HCT116 (cell line): ENCODE measurements around the gene AIRE. TPM values are rescaled to one million over a fixed set of nuclear protein-coding genes. Genes with fewer than 3 reads are reported as not detected.

ENCODE experiments used
- ATAC-seq: fragments of 200-7000 bp; cut with Tn5 transposase; 2 replicates; pipeline ENCODE4 v1.9.1; 2020; ENCODE audit warnings: mild to moderate bottlenecking, moderate library complexity
- BruUV-seq: library from RNA; stranded (reverse); fragments of 400-500 nt; replicated peaks from 2 replicates; lab custom pipeline; 2021; lab: Mats Ljungman, UMichigan
- CTCF ChIA-PET: fragments of 300-600 bp; sonication (Branson Sonifier 250); formaldehyde crosslinking; loops from one replicate; lab custom pipeline; 2021; ENCODE audit warnings: antibody characterized with exemption; lab: Charles Lee
- POLR2A ChIA-PET: fragments of 300-600, 350-600 bp; sonication (Branson Sonifier 250); formaldehyde crosslinking; loops from one replicate; lab custom pipeline; 2021; ENCODE audit warnings: antibody characterized with exemption; lab: Charles Lee
- RAD21 ChIA-PET, 2 experiments: fragments of 300-600 bp; sonication (Branson Sonifier 250); formaldehyde crosslinking; loops; one replicate each; lab custom pipeline; 2023; ENCODE audit warnings: low total read pairs in 2 of 2; ENCODE audit not compliant: uncharacterized antibody in 2 of 2, unreplicated experiment in 2 of 2, low non-redundant PET in 1 of 2; lab: Charles Lee
- DNase-seq: peaks from one replicate; pipeline ENCODE4 v3.0.0-alpha.2; 2010; ENCODE audit warnings: low read depth, low spot score
- H2AFZ ChIP-seq: fragments of 200-600 bp; shearing (Covaris generic), sonication (generic); 2 replicates; pipeline ENCODE4 v1.6.1; 2017; ENCODE audit warnings: low read depth, mixed run types, mixed read lengths, antibody characterized with exemption, low read length; ENCODE audit not compliant: poor library complexity, severe bottlenecking
- H3K27ac ChIP-seq: 2 replicates; pipeline ENCODE4 v1.5.1; 2012; ENCODE audit warnings: low read depth, low read length
- H3K27me3 ChIP-seq: fragments of 200-600 bp; sonication (generic); 2 replicates; pipeline ENCODE4 v1.6.1; 2016; ENCODE audit warnings: mixed run types, low read length, mixed read lengths; ENCODE audit not compliant: insufficient read depth
- H3K36me3 ChIP-seq, 2 experiments: fragments of 200-500 bp in 1 of 2; fragments of 200-600 bp in 1 of 2; sonication (Bioruptor generic) in 1 of 2; sonication (generic) in 1 of 2; 2 replicates each; pipeline versions ENCODE4 v1.5.1 to v1.6.1; 2014 to 2016; ENCODE audit warnings: low read length in 2 of 2, inconsistent platforms in 1 of 2, mixed read lengths in 1 of 2, mixed run types in 1 of 2; ENCODE audit not compliant: insufficient read depth in 2 of 2, control insufficient read depth in 1 of 2
- H3K4me1 ChIP-seq, 2 experiments: fragments of 200-600 bp in 1 of 2; sonication (generic) in 1 of 2; 2 replicates each; pipeline versions ENCODE4 v1.5.1 to v1.6.1; 2012 to 2017; ENCODE audit warnings: low read length in 2 of 2, inconsistent platforms in 1 of 2, mild to moderate bottlenecking in 1 of 2, mixed read lengths in 1 of 2, mixed run types in 1 of 2, moderate library complexity in 1 of 2; ENCODE audit not compliant: insufficient read depth in 2 of 2, control insufficient read depth in 1 of 2
- H3K4me2 ChIP-seq: fragments of 200-600 bp; sonication (generic); 2 replicates; pipeline ENCODE4 v1.6.1; 2017; ENCODE audit warnings: mixed run types, low read length, mixed read lengths
- H3K4me3 ChIP-seq, 2 experiments: fragments of 200-600 bp in 1 of 2; sonication (generic) in 1 of 2; replicated peaks in 1 of 2; 2 replicates each; pipeline ENCODE4 v1.5.1; 2011 to 2016; ENCODE audit warnings: low read length in 2 of 2, control low read depth in 1 of 2, low read depth in 1 of 2, mild to moderate bottlenecking in 1 of 2, mixed read lengths in 1 of 2, mixed run types in 1 of 2
- H3K79me2 ChIP-seq: fragments of 200-600 bp; sonication (generic); 2 replicates; pipeline ENCODE4 v1.6.1; 2017; ENCODE audit warnings: mild to moderate bottlenecking, mixed run types, low read length, moderate library complexity, mixed read lengths; ENCODE audit not compliant: insufficient read depth
- H3K9ac ChIP-seq: fragments of 200-600 bp; sonication (generic); 2 replicates; pipeline ENCODE4 v1.6.1; 2016; ENCODE audit warnings: low read length, mixed read lengths
- H3K9me2 ChIP-seq: fragments of 200-600 bp; sonication (generic), shearing (Covaris generic); 2 replicates; pipeline ENCODE4 v1.6.1; 2017; ENCODE audit warnings: mixed run types, mild to moderate bottlenecking, moderate library complexity; ENCODE audit not compliant: insufficient read depth
- H3K9me3 ChIP-seq, 2 experiments: fragments of 200-500 bp in 1 of 2; fragments of 200-600 bp in 1 of 2; sonication (Bioruptor generic) in 1 of 2; sonication (generic) in 1 of 2; 2 replicates each; pipeline ENCODE4 v1.6.1; 2014 to 2017; ENCODE audit warnings: low read length in 2 of 2, mixed read lengths in 2 of 2, inconsistent platforms in 1 of 2, low read depth in 1 of 2, mild to moderate bottlenecking in 1 of 2, mixed run types in 1 of 2, moderate library complexity in 1 of 2; ENCODE audit not compliant: control insufficient read depth in 1 of 2, insufficient read depth in 1 of 2
- H4K20me1 ChIP-seq: fragments of 200-600 bp; sonication (generic), shearing (Covaris generic); 2 replicates; pipeline ENCODE4 v1.6.1; 2017; ENCODE audit warnings: mixed run types, mild to moderate bottlenecking, moderate library complexity; ENCODE audit not compliant: insufficient read depth
- EGR1 ChIP-seq: IDR thresholded peaks from 2 replicates; pipeline ENCODE4 v1.6.1; 2012; ENCODE audit warnings: low read depth
- POLR2AphosphoS5 ChIP-seq: IDR thresholded peaks from 2 replicates; pipeline ENCODE4 v1.6.1; 2011; ENCODE audit warnings: mild to moderate bottlenecking, low read depth, low read length, moderate library complexity
- RAD21 ChIP-seq: IDR thresholded peaks from 2 replicates; pipeline ENCODE4 v1.6.1; 2012; ENCODE audit warnings: low read depth, mild to moderate bottlenecking
- SP1 ChIP-seq: IDR thresholded peaks from 2 replicates; pipeline ENCODE4 v1.6.1; 2012; ENCODE audit warnings: low read depth
- ZNF274 ChIP-seq: fragments of 200-500 bp; sonication (Bioruptor generic); IDR thresholded peaks from 2 replicates; pipeline ENCODE4 v1.6.1; 2014; ENCODE audit warnings: mild to moderate bottlenecking, low read depth, low read length, inconsistent platforms
- intact Hi-C: fragments of 100-400 bp; cut with micrococcal nuclease; formaldehyde crosslinking; loops from 2 replicates; pipeline ENCODE4 v1.10.0; 2022
- total RNA-seq: library from RNA; stranded (reverse); gene quantifications from one replicate; pipeline ENCODE4 v1.2.1, GENCODE V29; 2021; ENCODE audit not compliant: unreplicated experiment

Gene AIRE
- total RNA-seq, 1 experiment from 2014 or later = not detected

GRCh38 chr21:44320847-44321246, 35.2 kb downstream of the AIRE start:
- CTCF ChIA-PET = no interaction called here
- intact Hi-C loops = no loop called here
- POLR2A ChIA-PET = no interaction called here
- Histone ChIP-seq H4K20me1 (no peaks in the 10 kb centered on the region), H3K27ac (no peak overlapping the region), H3K4me3 (no peak overlapping the region), H3K36me3 (peaks cover 0 to 7% of the 10 kb centered on the region in 2 experiments; a peak in 2 of 4 replicates), H3K79me2 (no peaks in the 10 kb centered on the region), H3K9me3 (no peaks in the 10 kb centered on the region), H3K9me2 (no peaks in the 10 kb centered on the region), H3K4me2 (no peak overlapping the region)
- ATAC-seq (no peak), DNase-seq (no peak)
- RAD21 ChIA-PET = no interaction called here
- no TSS peak for BruUV-seq
- TF ChIP-seq ZNF274 = no peak
- TF ChIP-seq, all 23 proteins: peak for 0
- no peak overlapping the region for H2AFZ ChIP-seq
- no peaks in the 10 kb centered on the region for H3K27me3 ChIP-seq
- H3K4me1 ChIP-seq = no peaks in the 10 kb centered on the region
- no peak overlapping the region for H3K9ac ChIP-seq

- Histone ChIP-seq H3K9me3 (no peaks in the 10 kb centered on the region), H3K79me2 (no peaks in the 10 kb centered on the region), H3K9ac (no peak overlapping the region), H3K4me1 (no peaks in the 10 kb centered on the region), H4K20me1 (no peaks in the 10 kb centered on the region), H3K4me2 (no peak overlapping the region), H2AFZ (no peak overlapping the region), H3K36me3 (peaks cover 0 to 3% of the 10 kb centered on the region in 2 experiments; a peak in 2 of 4 replicates), H3K27me3 (no peaks in the 10 kb centered on the region), H3K27ac (no peak overlapping the region; the same call in 1 of the 2 replicates), H3K9me2 (no peaks in the 10 kb centered on the region), H3K4me3 (no peak overlapping the region)
- ATAC-seq (peak; percentile 25; the same call in 1 of the 2 replicates), DNase-seq (no peak)
- BruUV-seq = no TSS peak
- ChIA-PET CTCF (no interaction called here), POLR2A (no interaction called here), RAD21 (no interaction called here)
- intact Hi-C loops = no loop called here
- TF ChIP-seq POLR2AphosphoS5 (no peak), RAD21 (no peak), EGR1 (no peak), SP1 (no peak)
Measured at GRCh38 chr21:44321846-44322450, 36.3 kb downstream of the AIRE start.
